ENCODE data around the gene IGLL5. TPM values are rescaled to one million over a fixed set of nuclear protein-coding genes. Genes with fewer than 3 reads are reported as not detected.
"Not testable (repeated sequence)": the region's sequence is repeated elsewhere in the genome, so short reads cannot be mapped to it uniquely, and the experiment has no call there.

Gene IGLL5
- total RNA-seq, 1 experiment from 2014 or later, result not detected

GRCh38 chr22:22918297-22918965 lies 30.8 kb downstream of the IGLL5 start:
- Histone ChIP-seq H3K36me3 (replicated peaks; ENCODE audit: control insufficient read depth, insufficient read depth, low read length) (no peaks in the 10 kb centered on the region), H3K4me3 (ENCODE audit: insufficient read depth, low read depth, low read length) (no peak overlapping the region), H3K27me3 (ENCODE audit: control insufficient read depth, insufficient read depth, low read length) (no peaks in the 10 kb centered on the region; the same call in 1 of the 2 replicates)
- DNase-seq, result peak; percentile 32

GRCh38 chr22:22919041-22919440 lies 31.4 kb downstream of the IGLL5 start:
- H3K36me3 ChIP-seq (replicated peaks; ENCODE audit: control insufficient read depth, insufficient read depth, low read length), result no peaks in the 10 kb centered on the region
- H3K4me3 ChIP-seq (ENCODE audit: insufficient read depth, low read depth, low read length), result no peak overlapping the region
- DNase-seq, result no peak
- H3K27me3 ChIP-seq (ENCODE audit: control insufficient read depth, insufficient read depth, low read length), result no peaks in the 10 kb centered on the region; the same call in 1 of the 2 replicates

- Histone ChIP-seq H3K27me3 (ENCODE audit: control insufficient read depth, insufficient read depth, low read length) (no peaks in the 10 kb centered on the region; the same call in 1 of the 2 replicates), H3K36me3 (replicated peaks; ENCODE audit: control insufficient read depth, insufficient read depth, low read length) (no peaks in the 10 kb centered on the region), H3K4me3 (ENCODE audit: insufficient read depth, low read depth, low read length) (no peak overlapping the region)
- peak; percentile 19 for DNase-seq
Measured at GRCh38 chr22:22920104-22920654, 32.6 kb downstream of the IGLL5 start.

- DNase-seq, result peak; percentile 36
- Histone ChIP-seq H3K27me3 (ENCODE audit: control insufficient read depth, insufficient read depth, low read length) (no peaks in the 10 kb centered on the region; the same call in 1 of the 2 replicates), H3K36me3 (replicated peaks; ENCODE audit: control insufficient read depth, insufficient read depth, low read length) (no peaks in the 10 kb centered on the region), H3K4me3 (ENCODE audit: insufficient read depth, low read depth, low read length) (no peak overlapping the region)
Measured at GRCh38 chr22:22920910-22921550, 33.4 kb downstream of the IGLL5 start.

GRCh38 chr22:22921575-22921974 lies 34.0 kb downstream of the IGLL5 start:
- H3K4me3 ChIP-seq (ENCODE audit: insufficient read depth, low read depth, low read length), result no peak overlapping the region
- H3K36me3 ChIP-seq (replicated peaks; ENCODE audit: control insufficient read depth, insufficient read depth, low read length), result no peaks in the 10 kb centered on the region
- H3K27me3 ChIP-seq (ENCODE audit: control insufficient read depth, insufficient read depth, low read length), result no peaks in the 10 kb centered on the region; the same call in 1 of the 2 replicates
- DNase-seq, result no peak

GRCh38 chr22:22922092-22922953 lies 34.7 kb downstream of the IGLL5 start:
- not testable (repeated sequence) for H3K36me3 ChIP-seq (replicated peaks; ENCODE audit: control insufficient read depth, insufficient read depth, low read length); H3K27me3 ChIP-seq (ENCODE audit: control insufficient read depth, insufficient read depth, low read length); DNase-seq; H3K4me3 ChIP-seq (ENCODE audit: insufficient read depth, low read depth, low read length)

- peak; percentile 40 for DNase-seq
- no peaks in the 10 kb centered on the region; the same call in 1 of the 2 replicates for H3K27me3 ChIP-seq (ENCODE audit: control insufficient read depth, insufficient read depth, low read length)
- H3K4me3 ChIP-seq (ENCODE audit: insufficient read depth, low read depth, low read length), result no peak overlapping the region
- H3K36me3 ChIP-seq (replicated peaks; ENCODE audit: control insufficient read depth, insufficient read depth, low read length), result no peaks in the 10 kb centered on the region
Measured at GRCh38 chr22:22922954-22923319, 35.3 kb downstream of the IGLL5 start.

GRCh38 chr22:22923379-22923778 lies 35.8 kb downstream of the IGLL5 start:
- DNase-seq, result no peak
- H3K27me3 ChIP-seq (ENCODE audit: control insufficient read depth, insufficient read depth, low read length), result no peaks in the 10 kb centered on the region; the same call in 1 of the 2 replicates
- no peaks in the 10 kb centered on the region for H3K36me3 ChIP-seq (replicated peaks; ENCODE audit: control insufficient read depth, insufficient read depth, low read length)
- H3K4me3 ChIP-seq (ENCODE audit: insufficient read depth, low read depth, low read length), result no peak overlapping the region

- DNase-seq, result peak; percentile 31
- no peaks in the 10 kb centered on the region; the same call in 1 of the 2 replicates for H3K27me3 ChIP-seq (ENCODE audit: control insufficient read depth, insufficient read depth, low read length)
- H3K36me3 ChIP-seq (replicated peaks; ENCODE audit: control insufficient read depth, insufficient read depth, low read length), result no peaks in the 10 kb centered on the region
- H3K4me3 ChIP-seq (ENCODE audit: insufficient read depth, low read depth, low read length), result no peak overlapping the region
Measured at GRCh38 chr22:22923930-22924329, 36.3 kb downstream of the IGLL5 start.

GRCh38 chr22:22924369-22925145 lies 36.9 kb downstream of the IGLL5 start:
- H3K4me3 ChIP-seq (ENCODE audit: insufficient read depth, low read depth, low read length), result no peak overlapping the region
- H3K27me3 ChIP-seq (ENCODE audit: control insufficient read depth, insufficient read depth, low read length), result no peaks in the 10 kb centered on the region; the same call in 1 of the 2 replicates
- H3K36me3 ChIP-seq (replicated peaks; ENCODE audit: control insufficient read depth, insufficient read depth, low read length), result no peaks in the 10 kb centered on the region
- DNase-seq, result no peak

GRCh38 chr22:22925146-22925804 lies 37.7 kb downstream of the IGLL5 start:
- no peak for DNase-seq
- no peak overlapping the region for H3K4me3 ChIP-seq (ENCODE audit: insufficient read depth, low read depth, low read length)
- H3K27me3 ChIP-seq (ENCODE audit: control insufficient read depth, insufficient read depth, low read length), result no peaks in the 10 kb centered on the region; the same call in 1 of the 2 replicates
- H3K36me3 ChIP-seq (replicated peaks; ENCODE audit: control insufficient read depth, insufficient read depth, low read length), result no peaks in the 10 kb centered on the region

- Histone ChIP-seq H3K27me3 (ENCODE audit: control insufficient read depth, insufficient read depth, low read length) (no peaks in the 10 kb centered on the region; the same call in 1 of the 2 replicates), H3K36me3 (replicated peaks; ENCODE audit: control insufficient read depth, insufficient read depth, low read length) (no peaks in the 10 kb centered on the region), H3K4me3 (ENCODE audit: insufficient read depth, low read depth, low read length) (no peak overlapping the region)
- no peak for DNase-seq
Measured at GRCh38 chr22:22925805-22926369, 38.3 kb downstream of the IGLL5 start.
